ENCODE measurements around the gene TTC7B. TPM values are rescaled to one million over a fixed set of nuclear protein-coding genes. Genes with fewer than 3 reads are reported as not detected.
A peak's percentile ranks its signal among the peaks of the same experiment; 100 is the strongest.

Gene TTC7B
- total and polyA plus RNA-seq, 2 donors (not counting 3 experiments of a cell fraction or from before 2014, with no cell fraction given), result 46.8 to 76.5 TPM

DNA sequence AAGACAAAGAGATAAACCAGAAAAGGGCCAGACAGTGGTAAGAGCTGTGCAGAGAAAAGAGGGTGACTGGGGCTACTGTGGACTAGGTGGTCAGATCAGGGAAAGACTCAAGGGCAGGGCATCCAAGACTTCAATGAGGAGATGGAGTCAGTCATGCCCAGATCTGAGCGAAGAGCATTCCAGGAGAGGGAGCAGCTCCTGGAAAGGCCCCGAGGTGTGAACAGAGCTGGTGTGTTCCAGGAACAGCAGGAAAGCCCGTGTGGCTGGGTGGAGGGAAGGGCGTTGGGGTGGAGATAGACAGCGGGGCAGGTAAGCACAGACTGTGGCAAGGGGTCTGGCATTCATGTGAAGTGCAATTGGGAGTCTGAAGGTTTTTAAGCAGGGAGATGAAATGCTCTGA is 16.8 kb downstream of the TTC7B start:
- Histone ChIP-seq H3K27me3 (ENCODE audit: control insufficient read depth in 2 of 2, insufficient read depth in 2 of 2, low read length in 2 of 2) (no peaks in the 10 kb centered on the region), H3K4me2 (ENCODE audit: insufficient read depth, low read length) (no peak overlapping the region), H3K9me1 (replicated peaks; ENCODE audit: control insufficient read depth, extremely low read depth, insufficient read depth, low read length) (no peaks in the 10 kb centered on the region), H2AFZ (ENCODE audit: low read depth, low read length) (no peak overlapping the region), H3K4me3 (replicated peaks in 1 of 3; ENCODE audit: insufficient read depth in 1 of 3, low read depth in 1 of 3, low read length in 3 of 3) (no peak overlapping the region), H3K4me1 (ENCODE audit: control insufficient read depth, extremely low read depth, insufficient read depth, low read length) (peaks cover 58% of the 10 kb centered on the region), H3K27ac (ENCODE audit: insufficient read depth, low read depth, low read length) (no peak overlapping the region), H3K9me3 (replicated peaks; ENCODE audit: control insufficient read depth, insufficient read depth, low read length) (no peaks in the 10 kb centered on the region), H3K36me3 (ENCODE audit: control insufficient read depth in 2 of 2, extremely low read depth in 1 of 2, insufficient read depth in 2 of 2, low read length in 2 of 2) (no peaks in the 10 kb centered on the region), H3K79me2 (ENCODE audit: control insufficient read depth, insufficient read depth, low read length) (peaks cover 48% of the 10 kb centered on the region), H4K20me1 (replicated peaks; ENCODE audit: control insufficient read depth, extremely low read depth, insufficient read depth, low read length) (no peaks in the 10 kb centered on the region), H3K9ac (replicated peaks; ENCODE audit: extremely low read depth, insufficient read depth, low read length) (no peak overlapping the region)
- FAIRE-seq (no peak), DNase-seq (ENCODE audit: low read depth, low spot score) (no peak)
- CTCF ChIA-PET, result no interaction called here
- intact Hi-C loops (cut with micrococcal nuclease), result no loop called here
- POLR2A ChIA-PET, result no interaction called here
- TF ChIP-seq JUN (IDR thresholded peaks at IDR 0.05; ENCODE audit: borderline replicate concordance, insufficient read depth, insufficient read length, low read depth), result no peak
- TF ChIP-seq MYC (IDR thresholded peaks at IDR 0.05; ENCODE audit: low read depth, low read length), result no peak
- no peak for TF ChIP-seq POLR2A (IDR thresholded peaks at IDR 0.05; ENCODE audit: low read depth, low read length)
- TF ChIP-seq GATA2 (IDR thresholded peaks at IDR 0.05; ENCODE audit: insufficient read depth, insufficient read length, low read depth, low read length), result no peak
- dilution Hi-C loops (cut with MboI; ENCODE audit: extremely low pct_ligation_motif_present, low sequenced_read_pairs), result no loop called here
- no TSS peak for BruUV-seq (replicated peaks)

DNA sequence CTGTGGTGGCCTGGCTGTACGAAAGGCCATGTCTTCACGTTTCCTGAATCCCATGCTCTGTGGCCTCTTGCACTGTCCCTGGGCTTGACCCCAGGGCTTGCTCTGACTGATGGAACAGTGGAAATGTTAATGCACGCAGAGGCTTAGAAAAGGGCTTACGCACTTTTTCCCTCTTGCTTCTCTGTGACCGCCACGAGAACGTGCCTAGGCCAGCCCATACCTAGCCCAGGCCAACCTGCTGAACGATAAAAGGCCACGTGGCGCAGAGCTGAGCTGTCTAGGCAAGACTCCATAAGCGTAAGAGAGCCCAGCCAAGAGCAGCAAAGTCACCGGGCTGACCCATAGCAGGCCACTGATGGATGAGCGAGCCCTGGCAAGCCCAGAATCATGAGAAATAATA is 18.3 kb downstream of the TTC7B start:
- CTCF ChIA-PET, result no interaction called here
- H3K4me2 ChIP-seq (ENCODE audit: insufficient read depth, low read length), result no peak overlapping the region
- H3K4me1 ChIP-seq (ENCODE audit: control insufficient read depth, extremely low read depth, insufficient read depth, low read length), result peaks cover 48% of the 10 kb centered on the region
- no peak overlapping the region for H3K4me3 ChIP-seq (replicated peaks in 1 of 3; ENCODE audit: insufficient read depth in 1 of 3, low read depth in 1 of 3, low read length in 3 of 3)
- no TSS peak for BruUV-seq (replicated peaks)
- no peak overlapping the region for H3K9ac ChIP-seq (replicated peaks; ENCODE audit: extremely low read depth, insufficient read depth, low read length)
- H3K79me2 ChIP-seq (ENCODE audit: control insufficient read depth, insufficient read depth, low read length), result peaks cover 49% of the 10 kb centered on the region
- POLR2A ChIA-PET, result no interaction called here
- FAIRE-seq, result peak; percentile 21
- no peaks in the 10 kb centered on the region for H4K20me1 ChIP-seq (replicated peaks; ENCODE audit: control insufficient read depth, extremely low read depth, insufficient read depth, low read length)
- dilution Hi-C loops (cut with MboI; ENCODE audit: extremely low pct_ligation_motif_present, low sequenced_read_pairs), result no loop called here
- intact Hi-C loops (cut with micrococcal nuclease), result no loop called here
- H3K27me3 ChIP-seq (ENCODE audit: control insufficient read depth in 2 of 2, insufficient read depth in 2 of 2, low read length in 2 of 2), result no peaks in the 10 kb centered on the region
- no peak for TF ChIP-seq FOS (IDR thresholded peaks at IDR 0.05; ENCODE audit: borderline replicate concordance, insufficient read depth, low read length)
- TF ChIP-seq MYC (IDR thresholded peaks at IDR 0.05; ENCODE audit: low read depth, low read length), result no peak
- no peak for TF ChIP-seq EZH2 (IDR thresholded peaks at IDR 0.05; ENCODE audit: borderline replicate concordance, low read depth, low read length, severe bottlenecking)
- TF ChIP-seq POLR2AphosphoS5 (IDR thresholded peaks at IDR 0.05; ENCODE audit: insufficient read depth, low read depth, low read length), result no peak
- no peak for TF ChIP-seq POLR2A (IDR thresholded peaks at IDR 0.05; ENCODE audit: low read depth, low read length)
- TF ChIP-seq, protein P1, sequence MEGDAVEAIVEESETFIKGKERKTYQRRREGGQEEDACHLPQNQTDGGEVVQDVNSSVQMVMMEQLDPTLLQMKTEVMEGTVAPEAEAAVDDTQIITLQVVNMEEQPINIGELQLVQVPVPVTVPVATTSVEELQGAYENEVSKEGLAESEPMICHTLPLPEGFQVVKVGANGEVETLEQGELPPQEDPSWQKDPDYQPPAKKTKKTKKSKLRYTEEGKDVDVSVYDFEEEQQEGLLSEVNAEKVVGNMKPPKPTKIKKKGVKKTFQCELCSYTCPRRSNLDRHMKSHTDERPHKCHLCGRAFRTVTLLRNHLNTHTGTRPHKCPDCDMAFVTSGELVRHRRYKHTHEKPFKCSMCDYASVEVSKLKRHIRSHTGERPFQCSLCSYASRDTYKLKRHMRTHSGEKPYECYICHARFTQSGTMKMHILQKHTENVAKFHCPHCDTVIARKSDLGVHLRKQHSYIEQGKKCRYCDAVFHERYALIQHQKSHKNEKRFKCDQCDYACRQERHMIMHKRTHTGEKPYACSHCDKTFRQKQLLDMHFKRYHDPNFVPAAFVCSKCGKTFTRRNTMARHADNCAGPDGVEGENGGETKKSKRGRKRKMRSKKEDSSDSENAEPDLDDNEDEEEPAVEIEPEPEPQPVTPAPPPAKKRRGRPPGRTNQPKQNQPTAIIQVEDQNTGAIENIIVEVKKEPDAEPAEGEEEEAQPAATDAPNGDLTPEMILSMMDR (IDR thresholded peaks at IDR 0.05; ENCODE audit: extremely low read depth in 1 of 2, insufficient read depth in 1 of 2, low read depth in 1 of 2, low read length in 2 of 2), result no peak
- no peak for TF ChIP-seq GATA2 (IDR thresholded peaks at IDR 0.05; ENCODE audit: insufficient read depth, insufficient read length, low read depth, low read length)
- no peak for TF ChIP-seq JUN (IDR thresholded peaks at IDR 0.05; ENCODE audit: borderline replicate concordance, insufficient read depth, insufficient read length, low read depth)
- TF ChIP-seq, protein P2, sequence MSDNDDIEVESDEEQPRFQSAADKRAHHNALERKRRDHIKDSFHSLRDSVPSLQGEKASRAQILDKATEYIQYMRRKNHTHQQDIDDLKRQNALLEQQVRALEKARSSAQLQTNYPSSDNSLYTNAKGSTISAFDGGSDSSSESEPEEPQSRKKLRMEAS (IDR thresholded peaks at IDR 0.05; ENCODE audit: insufficient read depth, insufficient read length), result no peak
- H3K36me3 ChIP-seq (ENCODE audit: control insufficient read depth in 2 of 2, extremely low read depth in 1 of 2, insufficient read depth in 2 of 2, low read length in 2 of 2), result no peaks in the 10 kb centered on the region
- H3K9me3 ChIP-seq (replicated peaks; ENCODE audit: control insufficient read depth, insufficient read depth, low read length), result no peaks in the 10 kb centered on the region
- H2AFZ ChIP-seq (ENCODE audit: low read depth, low read length), result no peak overlapping the region
- peak overlapping the region; percentile 19 for H3K27ac ChIP-seq (ENCODE audit: insufficient read depth, low read depth, low read length)
- no peak for DNase-seq (ENCODE audit: low read depth, low spot score)
- no peaks in the 10 kb centered on the region for H3K9me1 ChIP-seq (replicated peaks; ENCODE audit: control insufficient read depth, extremely low read depth, insufficient read depth, low read length)

Measured in endothelial cell of umbilical vein (primary cell).